Measurements from ENCODE around the gene GRIN3A. TPM values are rescaled to one million over a fixed set of nuclear protein-coding genes. Genes with fewer than 3 reads are reported as not detected.
A peak's percentile ranks its signal among the peaks of the same experiment; 100 is the strongest.

GRIN3A gene
- total RNA-seq, 1 donor from 2014 or later: 5.3 TPM

- Mint-ChIP-seq H3K4me1 (ENCODE audit: unreplicated experiment) (peaks cover 6% of the 10 kb centered on the region), H3K4me3 (no peak overlapping the region), H3K36me3 (no peaks in the 10 kb centered on the region), H3K27ac (no peak overlapping the region), H3K27me3 (peaks cover 29% of the 10 kb centered on the region), H3K9me3 (no peaks in the 10 kb centered on the region)
- TF ChIP-seq CTCF (conservative IDR thresholded peaks at IDR 0.05): peak; percentile 75
- DNase-seq (ENCODE audit: extremely low spot score, unreplicated experiment): no peak
These were observed 27.0 kb downstream of the GRIN3A start for GRCh38 chr9:101711330-101711941.

- peaks cover 6% of the 10 kb centered on the region for H3K4me1 Mint-ChIP-seq (ENCODE audit: unreplicated experiment)
- TF ChIP-seq CTCF (conservative IDR thresholded peaks at IDR 0.05): no peak
- no peak overlapping the region for H3K4me3 Mint-ChIP-seq
- peaks cover 39% of the 10 kb centered on the region for H3K27me3 Mint-ChIP-seq
- no peaks in the 10 kb centered on the region for H3K9me3 Mint-ChIP-seq
- no peak overlapping the region for H3K27ac Mint-ChIP-seq
- H3K36me3 Mint-ChIP-seq: no peaks in the 10 kb centered on the region
- DNase-seq (ENCODE audit: extremely low spot score, unreplicated experiment): no peak
These were observed 29.6 kb downstream of the GRIN3A start for GRCh38 chr9:101708855-101709254.

GRCh38 chr9:101707721-101708120 lies 30.7 kb downstream of the GRIN3A start:
- H3K27me3 Mint-ChIP-seq: peaks cover 39% of the 10 kb centered on the region
- H3K27ac Mint-ChIP-seq: no peak overlapping the region
- no peaks in the 10 kb centered on the region for H3K9me3 Mint-ChIP-seq
- no peak for DNase-seq (ENCODE audit: extremely low spot score, unreplicated experiment)
- H3K36me3 Mint-ChIP-seq: no peaks in the 10 kb centered on the region
- TF ChIP-seq CTCF (conservative IDR thresholded peaks at IDR 0.05): no peak
- no peak overlapping the region for H3K4me3 Mint-ChIP-seq
- peaks cover 6% of the 10 kb centered on the region for H3K4me1 Mint-ChIP-seq (ENCODE audit: unreplicated experiment)

GRCh38 chr9:101706997-101707396 lies 31.4 kb downstream of the GRIN3A start:
- Mint-ChIP-seq H3K27me3 (peaks cover 32% of the 10 kb centered on the region), H3K4me3 (no peak overlapping the region), H3K9me3 (no peaks in the 10 kb centered on the region), H3K4me1 (ENCODE audit: unreplicated experiment) (peaks cover 6% of the 10 kb centered on the region), H3K27ac (no peak overlapping the region), H3K36me3 (no peaks in the 10 kb centered on the region)
- TF ChIP-seq CTCF (conservative IDR thresholded peaks at IDR 0.05): no peak
- no peak for DNase-seq (ENCODE audit: extremely low spot score, unreplicated experiment)

- TF ChIP-seq CTCF (conservative IDR thresholded peaks at IDR 0.05): no peak
- Mint-ChIP-seq H3K4me1 (ENCODE audit: unreplicated experiment) (peaks cover 6% of the 10 kb centered on the region), H3K27me3 (peaks cover 29% of the 10 kb centered on the region), H3K27ac (no peak overlapping the region), H3K9me3 (no peaks in the 10 kb centered on the region), H3K36me3 (no peaks in the 10 kb centered on the region), H3K4me3 (no peak overlapping the region)
- no peak for DNase-seq (ENCODE audit: extremely low spot score, unreplicated experiment)
These were observed 32.1 kb downstream of the GRIN3A start for GRCh38 chr9:101706261-101706798.

Data from type B pancreatic cell (in vitro differentiated cells).